ENCODE results near the gene PLEKHA7. TPM values are rescaled to one million over a fixed set of nuclear protein-coding genes. Genes with fewer than 3 reads are reported as not detected.

Gene PLEKHA7
- total RNA-seq, 2 experiments from 2014 or later: 0.13 TPM; not detected in 1

- H3K9me3 ChIP-seq (ENCODE audit: low read length): no peaks in the 10 kb centered on the region
- no peak overlapping the region for H2AFZ ChIP-seq (ENCODE audit: low read length)
- TF ChIP-seq CTCF (conservative IDR thresholded peaks at IDR 0.05; ENCODE audit: low read length): no peak
- TF ChIP-seq EZH2phosphoT487 (IDR thresholded peaks at IDR 0.05; ENCODE audit: borderline replicate concordance, low read depth, low read length): no peak
- H3K4me2 ChIP-seq (ENCODE audit: low read length): no peak overlapping the region
- H3K9me2 ChIP-seq (ENCODE audit: insufficient read depth, low read length): no peaks in the 10 kb centered on the region
- no peak overlapping the region for H3K27ac ChIP-seq (ENCODE audit: low read depth, low read length, poor library complexity, severe bottlenecking)
- intact Hi-C loops (cut with micrococcal nuclease; ENCODE audit: unreplicated experiment): no loop called here
- no TSS peak for BruUV-seq (replicated peaks)
- no peaks in the 10 kb centered on the region for H4K20me1 ChIP-seq (ENCODE audit: insufficient read depth, low read length)
- ChIA-PET CTCF (ENCODE audit: unreplicated experiment) (interaction anchor here (0.6 kb wide), 1 partner anchor 11 kb away, joined by 3 read pairs; no protein-coding TSS in a partner anchor), POLR2A (interaction anchor here (0.6 to 1.9 kb wide), 4 partner anchors 10 to 1476 kb away, joined by 3 to 4 read pairs (median 3); no protein-coding TSS in a partner anchor)
- no peaks in the 10 kb centered on the region for H3K36me3 ChIP-seq (ENCODE audit: insufficient read depth, low read length)
- no peaks in the 10 kb centered on the region for H3K79me2 ChIP-seq (ENCODE audit: insufficient read depth, low read depth, low read length)
- DNase-seq (ENCODE audit: low spot score): no peak
- H3K4me1 ChIP-seq (ENCODE audit: insufficient read depth, low read length, poor library complexity, severe bottlenecking): no peaks in the 10 kb centered on the region
- H3K4me3 ChIP-seq (ENCODE audit: low read depth, low read length, poor library complexity, severe bottlenecking): no peak overlapping the region
These were observed 24.7 kb downstream of the PLEKHA7 start for GRCh38 chr11:16989554-16989953.

- TF ChIP-seq EZH2phosphoT487 (IDR thresholded peaks at IDR 0.05; ENCODE audit: borderline replicate concordance, low read depth, low read length) (no peak), CTCF (conservative IDR thresholded peaks at IDR 0.05; ENCODE audit: low read length) (no peak)
- no peaks in the 10 kb centered on the region for H4K20me1 ChIP-seq (ENCODE audit: insufficient read depth, low read length)
- H3K27ac ChIP-seq (ENCODE audit: low read depth, low read length, poor library complexity, severe bottlenecking): no peak overlapping the region
- no peaks in the 10 kb centered on the region for H3K9me3 ChIP-seq (ENCODE audit: low read length)
- intact Hi-C loops (cut with micrococcal nuclease; ENCODE audit: unreplicated experiment): no loop called here
- H2AFZ ChIP-seq (ENCODE audit: low read length): no peak overlapping the region
- H3K79me2 ChIP-seq (ENCODE audit: insufficient read depth, low read depth, low read length): no peaks in the 10 kb centered on the region
- H3K4me1 ChIP-seq (ENCODE audit: insufficient read depth, low read length, poor library complexity, severe bottlenecking): no peaks in the 10 kb centered on the region
- H3K4me2 ChIP-seq (ENCODE audit: low read length): no peak overlapping the region
- ChIA-PET CTCF (ENCODE audit: unreplicated experiment) (no interaction called here), POLR2A (interaction anchor here (1.3 kb wide), 1 partner anchor 11 kb away, joined by 3 read pairs; no protein-coding TSS in a partner anchor)
- H3K9me2 ChIP-seq (ENCODE audit: insufficient read depth, low read length): no peaks in the 10 kb centered on the region
- no peak for DNase-seq (ENCODE audit: low spot score)
- H3K4me3 ChIP-seq (ENCODE audit: low read depth, low read length, poor library complexity, severe bottlenecking): no peak overlapping the region
- BruUV-seq (replicated peaks): no TSS peak
- H3K36me3 ChIP-seq (ENCODE audit: insufficient read depth, low read length): no peaks in the 10 kb centered on the region
These were observed 27.0 kb downstream of the PLEKHA7 start for GRCh38 chr11:16987205-16987568.

- ChIA-PET POLR2A (interaction anchor here (1.3 kb wide), 1 partner anchor 10 kb away, joined by 3 read pairs; no protein-coding TSS in a partner anchor), CTCF (ENCODE audit: unreplicated experiment) (no interaction called here)
- Histone ChIP-seq H3K4me1 (ENCODE audit: insufficient read depth, low read length, poor library complexity, severe bottlenecking) (no peaks in the 10 kb centered on the region), H3K9me3 (ENCODE audit: low read length) (no peaks in the 10 kb centered on the region), H3K79me2 (ENCODE audit: insufficient read depth, low read depth, low read length) (no peaks in the 10 kb centered on the region), H3K27ac (ENCODE audit: low read depth, low read length, poor library complexity, severe bottlenecking) (no peak overlapping the region), H2AFZ (ENCODE audit: low read length) (peak overlapping the region; percentile 30; the same call in 1 of the 2 replicates), H3K4me2 (ENCODE audit: low read length) (peak overlapping the region; percentile 17; the same call in 1 of the 2 replicates), H3K36me3 (ENCODE audit: insufficient read depth, low read length) (no peaks in the 10 kb centered on the region), H4K20me1 (ENCODE audit: insufficient read depth, low read length) (no peaks in the 10 kb centered on the region), H3K9me2 (ENCODE audit: insufficient read depth, low read length) (no peaks in the 10 kb centered on the region), H3K4me3 (ENCODE audit: low read depth, low read length, poor library complexity, severe bottlenecking) (no peak overlapping the region)
- DNase-seq (ENCODE audit: low spot score): peak; percentile 5
- intact Hi-C loops (cut with micrococcal nuclease; ENCODE audit: unreplicated experiment): no loop called here
- BruUV-seq (replicated peaks): no TSS peak
- TF ChIP-seq CTCF (conservative IDR thresholded peaks at IDR 0.05; ENCODE audit: low read length) (no peak), EZH2phosphoT487 (IDR thresholded peaks at IDR 0.05; ENCODE audit: borderline replicate concordance, low read depth, low read length) (no peak)
These were observed 27.6 kb downstream of the PLEKHA7 start for GRCh38 chr11:16986434-16987204.
